Measurements from ENCODE around the gene DPY30. TPM values are rescaled to one million over a fixed set of nuclear protein-coding genes. Genes with fewer than 3 reads are reported as not detected.
A peak's percentile ranks its signal among the peaks of the same experiment; 100 is the strongest.
"Not testable (repeated sequence)": the region's sequence is repeated elsewhere in the genome, so short reads cannot be mapped to it uniquely, and the experiment has no call there.

Gene DPY30
- polyA plus RNA-seq, 4 donors = 84.8 to 125 (median 108) TPM

- DNase-seq = peak; percentile 54 to 64
- WGBS, 3 donors = 41 to 44% (median 44%) methylated on average over 13 of the region's 13 CpGs
- Histone ChIP-seq H3K9me3 (ENCODE audit: control insufficient read depth in 2 of 2, insufficient read depth in 1 of 2, low read depth in 1 of 2, low read length in 1 of 2) (no peaks in the 10 kb centered on the region), H3K4me1 (ENCODE audit: control insufficient read depth in 3 of 3, insufficient read depth in 2 of 3, low read depth in 1 of 3, low read length in 2 of 3) (peaks cover 0 to 2% (median 0%) of the 10 kb centered on the region in 3 donors), H3K4me3 (ENCODE audit: low read depth in 1 of 3, low read length in 3 of 3) (peak overlapping the region in 2 of 3 donors; percentile 71 to 79), H3K36me3 (ENCODE audit: control insufficient read depth in 3 of 3, insufficient read depth in 2 of 3, low read depth in 1 of 3, low read length in 3 of 3) (peaks cover 0 to 8% (median 0%) of the 10 kb centered on the region in 3 donors), H3K27ac (ENCODE audit: low read depth in 1 of 3, low read length in 2 of 3) (peak overlapping the region in 2 of 3 donors; percentile 59 to 92), H3K27me3 (ENCODE audit: control insufficient read depth in 3 of 3, insufficient read depth in 3 of 3, low read length in 3 of 3) (no peaks in the 10 kb centered on the region)
- FAIRE-seq = no peak
These were observed 22.6 kb upstream of the DPY30 start for GRCh38 chr2:32061973-32062861.

GRCh38 chr2:32061430-32061829 lies 21.8 kb upstream of the DPY30 start:
- DNase-seq (no peak), FAIRE-seq (no peak)
- WGBS, 3 donors = 95 to 96% (median 95%) methylated on average over 8 of the region's 8 CpGs
- Histone ChIP-seq H3K36me3 (ENCODE audit: control insufficient read depth in 3 of 3, insufficient read depth in 2 of 3, low read depth in 1 of 3, low read length in 3 of 3) (peaks cover 0 to 6% (median 0%) of the 10 kb centered on the region in 3 donors), H3K27ac (ENCODE audit: low read depth in 1 of 3, low read length in 2 of 3) (no peak overlapping the region), H3K4me3 (ENCODE audit: low read depth in 1 of 3, low read length in 3 of 3) (no peak overlapping the region), H3K9me3 (ENCODE audit: control insufficient read depth in 2 of 2, insufficient read depth in 1 of 2, low read depth in 1 of 2, low read length in 1 of 2) (no peaks in the 10 kb centered on the region), H3K4me1 (ENCODE audit: control insufficient read depth in 3 of 3, insufficient read depth in 2 of 3, low read depth in 1 of 3, low read length in 2 of 3) (peaks cover 0 to 2% (median 0%) of the 10 kb centered on the region in 3 donors), H3K27me3 (ENCODE audit: control insufficient read depth in 3 of 3, insufficient read depth in 3 of 3, low read length in 3 of 3) (no peaks in the 10 kb centered on the region)

GRCh38 chr2:32060266-32060665 lies 20.7 kb upstream of the DPY30 start:
- 93 to 94% (median 93%) methylated on average over 2 of the region's 2 CpGs for WGBS, 3 donors
- H3K4me1 ChIP-seq (ENCODE audit: control insufficient read depth in 3 of 3, insufficient read depth in 2 of 3, low read depth in 1 of 3, low read length in 2 of 3) = peaks cover 0 to 2% (median 0%) of the 10 kb centered on the region in 3 donors
- no peak for FAIRE-seq
- H3K4me3 ChIP-seq (ENCODE audit: low read depth in 1 of 3, low read length in 3 of 3) = no peak overlapping the region
- no peak overlapping the region for H3K27ac ChIP-seq (ENCODE audit: low read depth in 1 of 3, low read length in 2 of 3)
- no peaks in the 10 kb centered on the region for H3K9me3 ChIP-seq (ENCODE audit: control insufficient read depth in 2 of 2, insufficient read depth in 1 of 2, low read depth in 1 of 2, low read length in 1 of 2)
- H3K27me3 ChIP-seq (ENCODE audit: control insufficient read depth in 3 of 3, insufficient read depth in 3 of 3, low read length in 3 of 3) = no peaks in the 10 kb centered on the region
- H3K36me3 ChIP-seq (ENCODE audit: control insufficient read depth in 3 of 3, insufficient read depth in 2 of 3, low read depth in 1 of 3, low read length in 3 of 3) = no peaks in the 10 kb centered on the region
- no peak for DNase-seq

- FAIRE-seq (no peak), DNase-seq (no peak)
- H3K27ac ChIP-seq (ENCODE audit: low read depth in 1 of 3, low read length in 2 of 3) = no peak overlapping the region
- H3K9me3 ChIP-seq (ENCODE audit: control insufficient read depth in 2 of 2, insufficient read depth in 1 of 2, low read depth in 1 of 2, low read length in 1 of 2) = no peaks in the 10 kb centered on the region
- WGBS, 3 donors = 92 to 96% (median 95%) methylated on average over 2 of the region's 2 CpGs
- no peak overlapping the region for H3K4me3 ChIP-seq (ENCODE audit: low read depth in 1 of 3, low read length in 3 of 3)
- H3K4me1 ChIP-seq (ENCODE audit: control insufficient read depth in 3 of 3, insufficient read depth in 2 of 3, low read depth in 1 of 3, low read length in 2 of 3) = peaks cover 0 to 2% (median 0%) of the 10 kb centered on the region in 3 donors
- no peaks in the 10 kb centered on the region for H3K27me3 ChIP-seq (ENCODE audit: control insufficient read depth in 3 of 3, insufficient read depth in 3 of 3, low read length in 3 of 3)
- no peaks in the 10 kb centered on the region for H3K36me3 ChIP-seq (ENCODE audit: control insufficient read depth in 3 of 3, insufficient read depth in 2 of 3, low read depth in 1 of 3, low read length in 3 of 3)
These were observed 18.5 kb upstream of the DPY30 start for GRCh38 chr2:32058130-32058529.

GRCh38 chr2:32054583-32054982 lies 15.0 kb upstream of the DPY30 start:
- not testable (repeated sequence) for H3K4me1 ChIP-seq (ENCODE audit: control insufficient read depth in 3 of 3, insufficient read depth in 2 of 3, low read depth in 1 of 3, low read length in 2 of 3); DNase-seq; H3K27ac ChIP-seq (ENCODE audit: low read depth in 1 of 3, low read length in 2 of 3); H3K9me3 ChIP-seq (ENCODE audit: control insufficient read depth in 2 of 2, insufficient read depth in 1 of 2, low read depth in 1 of 2, low read length in 1 of 2); H3K36me3 ChIP-seq (ENCODE audit: control insufficient read depth in 3 of 3, insufficient read depth in 2 of 3, low read depth in 1 of 3, low read length in 3 of 3); H3K27me3 ChIP-seq (ENCODE audit: control insufficient read depth in 3 of 3, insufficient read depth in 3 of 3, low read length in 3 of 3); H3K4me3 ChIP-seq (ENCODE audit: low read depth in 1 of 3, low read length in 3 of 3); FAIRE-seq
- WGBS, 3 donors = 62 to 91% (median 81%) methylated on average over 3 of the region's 3 CpGs

- no peaks in the 10 kb centered on the region for H3K4me1 ChIP-seq (ENCODE audit: control insufficient read depth in 3 of 3, insufficient read depth in 2 of 3, low read depth in 1 of 3, low read length in 2 of 3)
- 77 to 91% (median 79%) methylated on average over 11 of the region's 11 CpGs for WGBS, 3 donors
- no peaks in the 10 kb centered on the region for H3K27me3 ChIP-seq (ENCODE audit: control insufficient read depth in 3 of 3, insufficient read depth in 3 of 3, low read length in 3 of 3)
- no peak overlapping the region for H3K4me3 ChIP-seq (ENCODE audit: low read depth in 1 of 3, low read length in 3 of 3)
- no peaks in the 10 kb centered on the region for H3K36me3 ChIP-seq (ENCODE audit: control insufficient read depth in 3 of 3, insufficient read depth in 2 of 3, low read depth in 1 of 3, low read length in 3 of 3)
- FAIRE-seq (no peak), DNase-seq (peak; percentile 13 to 45)
- H3K27ac ChIP-seq (ENCODE audit: low read depth in 1 of 3, low read length in 2 of 3) = no peak overlapping the region
- H3K9me3 ChIP-seq (ENCODE audit: control insufficient read depth in 2 of 2, insufficient read depth in 1 of 2, low read depth in 1 of 2, low read length in 1 of 2) = no peaks in the 10 kb centered on the region
These were observed 12.3 kb upstream of the DPY30 start for GRCh38 chr2:32051836-32052439.

GRCh38 chr2:32043561-32043960 lies 4.0 kb upstream of the DPY30 start:
- Histone ChIP-seq H3K4me3 (ENCODE audit: low read depth in 1 of 3, low read length in 3 of 3) (no peak overlapping the region), H3K27me3 (ENCODE audit: control insufficient read depth in 3 of 3, insufficient read depth in 3 of 3, low read length in 3 of 3) (no peaks in the 10 kb centered on the region), H3K36me3 (ENCODE audit: control insufficient read depth in 3 of 3, insufficient read depth in 2 of 3, low read depth in 1 of 3, low read length in 3 of 3) (no peaks in the 10 kb centered on the region), H3K4me1 (ENCODE audit: control insufficient read depth in 3 of 3, insufficient read depth in 2 of 3, low read depth in 1 of 3, low read length in 2 of 3) (peaks cover 0 to 4% (median 1%) of the 10 kb centered on the region in 3 donors), H3K9me3 (ENCODE audit: control insufficient read depth in 2 of 2, insufficient read depth in 1 of 2, low read depth in 1 of 2, low read length in 1 of 2) (no peaks in the 10 kb centered on the region), H3K27ac (ENCODE audit: low read depth in 1 of 3, low read length in 2 of 3) (no peak overlapping the region)
- WGBS, 3 donors = 82 to 83% (median 83%) methylated on average over 7 of the region's 7 CpGs
- DNase-seq (no peak), FAIRE-seq (no peak)

GRCh38 chr2:32034198-32034887 lies 5.3 kb downstream of the DPY30 start:
- DNase-seq; H3K27ac ChIP-seq (ENCODE audit: low read depth in 1 of 3, low read length in 2 of 3); FAIRE-seq; H3K9me3 ChIP-seq (ENCODE audit: control insufficient read depth in 2 of 2, insufficient read depth in 1 of 2, low read depth in 1 of 2, low read length in 1 of 2); H3K4me3 ChIP-seq (ENCODE audit: low read depth in 1 of 3, low read length in 3 of 3); H3K27me3 ChIP-seq (ENCODE audit: control insufficient read depth in 3 of 3, insufficient read depth in 3 of 3, low read length in 3 of 3); H3K4me1 ChIP-seq (ENCODE audit: control insufficient read depth in 3 of 3, insufficient read depth in 2 of 3, low read depth in 1 of 3, low read length in 2 of 3): not testable (repeated sequence)
- peaks cover 0 to 51% (median 3%) of the 10 kb centered on the region in 3 donors for H3K36me3 ChIP-seq (ENCODE audit: control insufficient read depth in 3 of 3, insufficient read depth in 2 of 3, low read depth in 1 of 3, low read length in 3 of 3)
- 87 to 98% (median 90%) methylated on average over 8 of the region's 8 CpGs for WGBS, 3 donors
